Ovary (tissue), 9 donors: ENCODE data around the gene BEST3. TPM values are rescaled to one million over a fixed set of nuclear protein-coding genes. Genes with fewer than 3 reads are reported as not detected.

Experiments used
- DNase-seq, 5 donors: peaks; one replicate each; pipeline ENCODE4 v3.0.0-alpha.2; 2019 to 2020
- H3K27ac ChIP-seq, 2 donors: fragments of 200-600 bp; one replicate each; pipeline versions ENCODE4 v1.5.1 to v1.8.0; 2019 to 2022
- H3K27me3 ChIP-seq: fragments of 200-600 bp; one replicate; pipeline ENCODE4 v1.8.0; 2022
- H3K36me3 ChIP-seq: fragments of 200-600 bp; sonication (generic); one replicate; pipeline ENCODE4 v1.5.1; 2019
- H3K4me1 ChIP-seq: one replicate; pipeline ENCODE4 v1.8.1; 2013; ENCODE audit warnings: mild to moderate bottlenecking, moderate library complexity; ENCODE audit not compliant: insufficient read depth
- H3K4me3 ChIP-seq: fragments of 200-600 bp; sonication (generic); one replicate; pipeline ENCODE4 v1.5.1; 2017
- H3K9me3 ChIP-seq, 2 donors: fragments of 200-600 bp in 1 of 2; sonication (generic) in 1 of 2; one replicate each; pipeline versions ENCODE4 v1.5.1 to v1.8.1; 2013 to 2019; ENCODE audit warnings: mild to moderate bottlenecking in 1 of 2, moderate library complexity in 1 of 2
- EP300 ChIP-seq: sonication (generic); formaldehyde crosslinking; IDR thresholded peaks from one replicate; pipeline ENCODE4 v1.6.1; 2017; ENCODE audit warnings: antibody characterized with exemption
- POLR2A ChIP-seq: fragments of 450-650 bp; IDR thresholded peaks from one replicate; pipeline ENCODE4 v1.6.1; 2017; ENCODE audit warnings: antibody characterized with exemption, mild to moderate bottlenecking, moderate library complexity
- WGBS, 3 donors: extraction: QIAGEN DNeasy Blood & Tissue Kit in 1 of 3; methylation state at CpG; one replicate each; pipeline versions ENCODE4 v1.1.5 to v1.1.7; 2013 to 2017; 5-methylcytosine and 5-hydroxymethylcytosine counted together
- intact Hi-C, 4 donors: fragments of 100-400 bp; cut with DNase I; formaldehyde crosslinking; loops; one replicate each; pipeline versions ENCODE4 v1.11.0 to v1.15.1; 2022 to 2023
- polyA plus RNA-seq, 2 donors: library from polyadenylated mRNA; stranded (reverse); fragments of 200-250 nt in 1 of 2; fragments of 350-450 nt in 1 of 2; fragmentation: Illumina TruSeq in 1 of 2; extraction: RNeasy Lipid Tissue Mini Kit (QIAGEN cat#74804) in 1 of 2; gene quantifications; one replicate each; pipeline ENCODE4 v1.2.3, GENCODE V29; 2013 to 2014
- total RNA-seq, 7 donors: library from RNA; depleted of rRNA in 2 of 7; stranded (reverse); fragments of >200 nt in 2 of 7; fragmentation: NEBNext Ultra II Directional in 3 of 7; extraction: Animal tissue kit (Norgen Biotek cat#: 25700) in 3 of 7; gene quantifications; one replicate each; pipeline versions ENCODE4 v1.1.0 to v1.2.4, GENCODE V29; 2016 to 2023
- TF ChIP-seq, protein P1 (sequence below), 3 donors: fragments of 450-650 bp in 2 of 3; fragments of 200-600 bp in 1 of 3; IDR thresholded peaks; one replicate each; pipeline versions ENCODE4 v1.5.1 to v1.8.0; 2016 to 2022; ENCODE audit warnings: antibody characterized with exemption in 3 of 3, mild to moderate bottlenecking in 1 of 3
- donor health status: DM: no; HTN: no; CAD: no; lungs with moderate emphysema.
- donor health status: DM: no; HTN: no; CAD: no.
- donor health status: Bipolar disorder and iron deficiency.
- donor health status: DM: yes; HTN: yes; CAD: no.
- donor health status: DM: no; HTN: no; CAD: no.
- donor health status: DM: yes; HTN: yes; CAD: no.

Gene BEST3
- total and polyA plus RNA-seq, 9 donors: 0.10 TPM; not detected in 8

DNA sequence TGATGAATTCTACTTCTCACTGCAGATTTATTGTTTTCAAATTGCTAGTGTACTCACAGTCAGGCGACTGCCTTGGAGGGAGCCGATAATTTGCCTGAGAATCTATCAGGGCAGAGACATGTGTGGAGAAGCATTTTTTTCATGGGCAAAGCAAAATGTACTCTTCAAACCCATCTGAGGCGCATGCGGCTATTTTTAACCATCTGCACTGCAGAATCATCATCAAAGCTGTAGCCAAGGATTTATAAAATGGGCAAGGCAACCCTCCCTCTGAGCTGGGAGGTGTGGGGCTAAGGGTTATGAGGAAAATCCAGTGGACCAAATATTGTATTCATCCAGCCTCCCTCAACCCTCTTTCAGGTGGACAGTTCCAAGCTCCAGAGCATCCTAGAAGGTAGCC is 37.7 kb downstream of the BEST3 start:
- no peaks in the 10 kb centered on the region for H3K27me3 ChIP-seq

DNA sequence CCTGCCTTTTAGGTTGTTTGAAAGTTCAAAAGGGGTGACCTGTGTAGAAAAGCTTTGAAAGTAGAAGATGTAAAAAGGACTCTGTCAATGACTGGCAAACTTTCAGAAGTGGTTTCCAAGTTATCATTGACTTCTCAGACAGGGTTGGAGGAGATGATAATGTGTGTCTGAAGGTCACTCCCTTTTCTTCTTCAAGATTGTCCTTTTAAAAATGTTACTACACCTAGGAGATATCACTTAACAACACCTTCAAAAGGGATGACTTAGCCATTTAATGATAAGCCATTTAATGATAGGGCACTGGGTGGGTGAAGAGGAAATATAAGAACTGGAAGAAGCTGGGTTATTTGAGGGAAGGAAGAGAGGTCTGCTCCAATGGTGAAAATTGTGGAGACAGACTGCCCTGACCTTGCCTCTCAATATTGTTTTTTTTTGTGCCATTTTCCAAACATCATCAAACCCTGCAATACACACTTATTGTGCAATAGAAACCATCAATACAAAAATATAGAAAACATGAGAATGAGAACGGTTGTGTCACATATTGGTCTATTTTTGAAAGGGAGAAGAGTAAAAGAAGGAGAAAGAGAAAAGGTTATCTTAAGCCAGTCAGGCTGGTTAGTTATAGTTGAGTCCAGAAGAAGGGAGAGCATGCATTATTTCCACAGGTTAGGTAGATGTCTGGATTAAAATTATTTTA is 38.8 kb downstream of the BEST3 start:
- WGBS, 3 donors: 73 to 88% (median 79%) methylated on average over 1 of the region's 1 CpG
- H3K9me3 ChIP-seq: no peaks in the 10 kb centered on the region
- H3K4me3 ChIP-seq: no peak overlapping the region
- no peak for DNase-seq
- H3K27me3 ChIP-seq: no peaks in the 10 kb centered on the region
- no peak overlapping the region for H3K27ac ChIP-seq
- H3K4me1 ChIP-seq: no peaks in the 10 kb centered on the region
- intact Hi-C loops: no loop called here
- no peaks in the 10 kb centered on the region for H3K36me3 ChIP-seq
- TF ChIP-seq, protein P1, sequence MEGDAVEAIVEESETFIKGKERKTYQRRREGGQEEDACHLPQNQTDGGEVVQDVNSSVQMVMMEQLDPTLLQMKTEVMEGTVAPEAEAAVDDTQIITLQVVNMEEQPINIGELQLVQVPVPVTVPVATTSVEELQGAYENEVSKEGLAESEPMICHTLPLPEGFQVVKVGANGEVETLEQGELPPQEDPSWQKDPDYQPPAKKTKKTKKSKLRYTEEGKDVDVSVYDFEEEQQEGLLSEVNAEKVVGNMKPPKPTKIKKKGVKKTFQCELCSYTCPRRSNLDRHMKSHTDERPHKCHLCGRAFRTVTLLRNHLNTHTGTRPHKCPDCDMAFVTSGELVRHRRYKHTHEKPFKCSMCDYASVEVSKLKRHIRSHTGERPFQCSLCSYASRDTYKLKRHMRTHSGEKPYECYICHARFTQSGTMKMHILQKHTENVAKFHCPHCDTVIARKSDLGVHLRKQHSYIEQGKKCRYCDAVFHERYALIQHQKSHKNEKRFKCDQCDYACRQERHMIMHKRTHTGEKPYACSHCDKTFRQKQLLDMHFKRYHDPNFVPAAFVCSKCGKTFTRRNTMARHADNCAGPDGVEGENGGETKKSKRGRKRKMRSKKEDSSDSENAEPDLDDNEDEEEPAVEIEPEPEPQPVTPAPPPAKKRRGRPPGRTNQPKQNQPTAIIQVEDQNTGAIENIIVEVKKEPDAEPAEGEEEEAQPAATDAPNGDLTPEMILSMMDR (IDR thresholded peaks at IDR 0.05): no peak
- TF ChIP-seq POLR2A (no peak), EP300 (no peak)

More for the DNA sequence above, 37.7 kb downstream of the BEST3 start:
- no peaks in the 10 kb centered on the region for H3K36me3 ChIP-seq
- H3K4me1 ChIP-seq: no peaks in the 10 kb centered on the region
- no peaks in the 10 kb centered on the region for H3K9me3 ChIP-seq
- WGBS, 3 donors: 79 to 86% (median 86%) methylated on average over 4 of the region's 4 CpGs
- H3K4me3 ChIP-seq: no peak overlapping the region
- no peak for TF ChIP-seq POLR2A
- TF ChIP-seq, protein P1 (IDR thresholded peaks at IDR 0.05): no peak
- TF ChIP-seq EP300: no peak
- no peak overlapping the region for H3K27ac ChIP-seq
- intact Hi-C loops: no loop called here
- no peak for DNase-seq

DNA sequence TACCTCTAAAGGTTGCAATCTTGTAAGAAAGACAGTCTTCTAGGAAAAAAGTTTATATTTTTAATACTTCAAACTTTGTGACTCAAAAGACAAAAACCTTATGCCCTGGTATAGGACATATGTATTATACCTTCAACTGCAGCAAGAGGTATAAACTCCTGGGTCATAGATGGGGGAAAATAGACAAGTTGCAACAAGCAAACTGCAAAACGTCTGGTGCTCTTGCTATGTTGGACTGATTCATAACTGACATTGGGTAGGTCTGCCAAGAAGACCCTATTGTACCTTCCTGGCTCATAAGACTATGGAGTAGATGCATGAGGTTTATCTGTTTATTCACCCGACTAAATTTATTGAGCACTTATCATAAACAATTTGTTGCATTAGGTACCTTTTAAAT is 40.9 kb downstream of the BEST3 start:
- WGBS, 3 donors: 57 to 67% (median 63%) methylated on average over 2 of the region's 2 CpGs
- no peak for DNase-seq
- H3K27me3 ChIP-seq: no peaks in the 10 kb centered on the region
- intact Hi-C loops: no loop called here
- H3K27ac ChIP-seq: no peak overlapping the region
- no peaks in the 10 kb centered on the region for H3K4me1 ChIP-seq
- no peak overlapping the region for H3K4me3 ChIP-seq
- no peaks in the 10 kb centered on the region for H3K9me3 ChIP-seq
- H3K36me3 ChIP-seq: no peaks in the 10 kb centered on the region
- no peak for TF ChIP-seq EP300
- TF ChIP-seq POLR2A: no peak
- TF ChIP-seq, protein P1 (IDR thresholded peaks at IDR 0.05): no peak

DNA sequence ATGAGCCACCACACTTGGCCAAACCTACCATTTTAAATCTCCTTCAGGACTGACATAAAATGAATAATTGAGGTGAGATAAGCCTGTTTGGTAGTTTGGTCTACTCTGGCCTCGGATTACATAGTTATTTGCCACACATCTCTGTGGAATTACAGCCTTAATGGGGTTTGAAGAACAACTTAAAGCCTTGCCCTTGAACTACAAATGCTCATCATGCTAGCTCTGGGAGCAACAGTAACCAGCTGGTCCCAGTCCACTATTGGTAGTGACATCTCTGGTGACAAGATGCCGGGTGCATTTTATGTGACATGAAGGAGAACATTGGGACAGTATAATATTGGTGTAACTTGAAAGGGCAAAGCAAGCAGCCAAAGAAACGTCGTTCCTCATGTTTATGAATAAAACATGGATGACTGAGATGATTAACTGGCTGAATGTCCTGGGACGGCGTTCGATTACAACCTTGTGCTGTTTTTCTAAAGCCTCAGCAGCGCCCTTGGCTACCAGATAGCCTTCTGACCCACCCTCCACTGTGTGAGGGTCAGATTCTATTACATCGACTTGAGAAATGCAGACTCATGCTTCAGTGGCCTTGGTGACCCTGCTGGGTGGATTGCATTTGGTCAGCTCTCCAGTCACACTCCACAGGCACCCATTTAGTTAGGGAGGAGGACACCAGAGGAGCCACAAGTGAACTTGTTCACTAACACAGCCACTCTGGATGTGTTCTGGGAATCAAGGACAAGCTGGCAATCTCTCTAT is 41.5 kb downstream of the BEST3 start:
- no peaks in the 10 kb centered on the region for H3K9me3 ChIP-seq
- no peaks in the 10 kb centered on the region for H3K27me3 ChIP-seq
- no peaks in the 10 kb centered on the region for H3K4me1 ChIP-seq
- H3K27ac ChIP-seq: no peak overlapping the region
- no peak overlapping the region for H3K4me3 ChIP-seq
- intact Hi-C loops: no loop called here
- WGBS, 3 donors: 35 to 56% (median 41%) methylated on average over 9 of the region's 9 CpGs
- DNase-seq: no peak
- no peaks in the 10 kb centered on the region for H3K36me3 ChIP-seq
- TF ChIP-seq EP300 (no peak), POLR2A (no peak)
- TF ChIP-seq, protein P1 (IDR thresholded peaks at IDR 0.05): no peak
